GM13977 (cell line): ENCODE data around the gene ZFAND5.

ENCODE experiments used
- DNase-seq: peaks from one replicate; pipeline ENCODE4 v3.0.0; 2012; ENCODE audit warnings: low spot score
- in situ Hi-C: fragments of 300-500 bp; cut with MboI; formaldehyde crosslinking; loops from one replicate; pipeline ENCODE4 v1.12.0; 2022; ENCODE audit warnings: low sequenced_read_pairs, low pct_unique_long_range_greater_than_20kb, mixed read lengths, inconsistent platforms; ENCODE audit not compliant: unreplicated experiment
- TF ChIP-seq, protein P1 (sequence below): IDR thresholded peaks from 2 replicates; pipeline ENCODE4 v1.5.1; 2012; ENCODE audit warnings: mild to moderate bottlenecking, control low read depth; ENCODE audit not compliant: insufficient read depth; ENCODE audit errors: extremely low read depth, missing control alignments

Gene ZFAND5

DNA sequence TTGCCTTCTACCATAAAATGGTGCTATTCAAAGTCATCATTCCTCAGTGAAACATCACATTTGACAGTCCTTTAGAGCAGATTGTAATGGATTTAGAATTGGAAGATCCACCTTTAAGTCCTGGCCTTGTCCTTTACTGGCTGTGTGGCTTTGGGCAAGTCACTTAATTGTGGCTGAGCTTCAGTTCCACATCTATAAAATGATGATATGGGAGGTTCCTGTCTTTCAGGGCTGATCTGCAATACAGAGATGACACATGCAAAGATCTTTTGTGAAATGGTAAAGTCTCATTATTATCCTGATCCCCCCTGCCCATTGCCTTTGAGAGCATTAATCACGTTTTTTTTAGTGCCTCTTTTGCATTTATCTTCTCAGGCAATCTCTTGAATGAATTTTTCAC is 58.2 kb downstream of the ZFAND5 start:
- in situ Hi-C loops, result no loop called here
- TF ChIP-seq, protein P1, sequence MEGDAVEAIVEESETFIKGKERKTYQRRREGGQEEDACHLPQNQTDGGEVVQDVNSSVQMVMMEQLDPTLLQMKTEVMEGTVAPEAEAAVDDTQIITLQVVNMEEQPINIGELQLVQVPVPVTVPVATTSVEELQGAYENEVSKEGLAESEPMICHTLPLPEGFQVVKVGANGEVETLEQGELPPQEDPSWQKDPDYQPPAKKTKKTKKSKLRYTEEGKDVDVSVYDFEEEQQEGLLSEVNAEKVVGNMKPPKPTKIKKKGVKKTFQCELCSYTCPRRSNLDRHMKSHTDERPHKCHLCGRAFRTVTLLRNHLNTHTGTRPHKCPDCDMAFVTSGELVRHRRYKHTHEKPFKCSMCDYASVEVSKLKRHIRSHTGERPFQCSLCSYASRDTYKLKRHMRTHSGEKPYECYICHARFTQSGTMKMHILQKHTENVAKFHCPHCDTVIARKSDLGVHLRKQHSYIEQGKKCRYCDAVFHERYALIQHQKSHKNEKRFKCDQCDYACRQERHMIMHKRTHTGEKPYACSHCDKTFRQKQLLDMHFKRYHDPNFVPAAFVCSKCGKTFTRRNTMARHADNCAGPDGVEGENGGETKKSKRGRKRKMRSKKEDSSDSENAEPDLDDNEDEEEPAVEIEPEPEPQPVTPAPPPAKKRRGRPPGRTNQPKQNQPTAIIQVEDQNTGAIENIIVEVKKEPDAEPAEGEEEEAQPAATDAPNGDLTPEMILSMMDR, result no peak
- DNase-seq, result no peak

DNA sequence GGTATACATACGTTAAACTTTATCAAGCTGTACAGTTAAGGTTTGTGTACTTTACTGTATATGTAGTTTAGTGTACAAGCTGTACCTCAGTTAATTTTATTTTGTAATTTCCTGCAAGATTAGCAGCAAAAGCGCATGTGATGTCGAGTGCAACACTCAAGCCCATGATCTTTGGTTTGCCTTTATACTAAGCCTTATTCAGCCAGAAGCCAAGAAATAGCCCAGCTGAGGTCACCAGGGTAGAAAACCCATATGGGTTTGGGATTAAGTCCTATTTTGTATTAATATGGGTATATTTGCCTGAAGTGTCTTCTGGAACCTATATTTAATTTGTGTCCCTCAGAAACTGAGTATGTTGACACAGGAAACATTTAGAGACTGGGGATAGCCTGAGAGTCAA is 59.3 kb downstream of the ZFAND5 start:
- no peak for DNase-seq
- in situ Hi-C loops, result no loop called here
- TF ChIP-seq, protein P1, result no peak

DNA sequence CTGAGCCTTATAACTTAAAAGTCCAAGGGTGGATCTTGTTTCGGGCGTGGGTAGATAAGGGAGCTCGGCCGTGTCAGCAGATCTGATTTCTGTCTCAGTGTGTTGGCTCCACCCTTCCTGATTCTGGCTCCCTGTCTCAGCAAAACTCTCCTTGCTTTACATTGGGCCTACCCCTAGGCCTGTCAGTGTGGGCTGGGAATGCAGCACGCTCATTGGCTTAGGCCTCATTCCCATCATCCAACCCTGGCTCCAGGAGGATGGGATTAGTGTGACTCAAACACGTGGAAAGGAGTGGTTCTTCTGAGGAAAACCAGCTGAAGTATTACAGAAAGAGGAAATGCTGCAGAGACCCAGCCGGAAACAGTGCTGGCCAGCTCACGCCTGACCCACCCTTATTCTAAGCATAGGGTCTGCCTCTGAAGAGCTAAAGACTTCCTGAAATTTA is 59.9 kb downstream of the ZFAND5 start:
- in situ Hi-C loops, result no loop called here
- TF ChIP-seq, protein P1, result no peak
- DNase-seq, result no peak

DNA sequence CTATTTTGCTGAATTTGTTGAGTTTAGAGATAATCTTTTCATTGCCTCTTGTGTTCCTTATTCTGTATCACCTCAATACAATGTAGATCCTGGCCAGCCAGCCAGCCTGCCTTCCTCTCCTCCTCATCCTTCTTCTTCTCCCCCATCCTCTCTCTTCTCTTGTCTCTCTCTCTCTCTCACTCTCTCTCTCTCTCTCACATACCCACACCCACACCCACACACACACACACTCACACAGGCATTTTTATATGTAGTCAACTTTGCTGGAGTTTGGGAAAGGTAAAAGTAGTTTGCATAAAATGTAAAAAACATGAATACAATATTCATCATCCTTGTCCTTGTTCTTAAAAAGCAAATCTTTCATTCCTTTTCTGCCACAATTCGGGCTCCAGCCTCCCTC is 60.5 kb downstream of the ZFAND5 start:
- in situ Hi-C loops, result no loop called here
- DNase-seq, result no peak
- TF ChIP-seq, protein P1, result no peak
